Colon (tissue), 2 donors: ENCODE measurements around the gene RAB5B.
"Not testable (repeated sequence)": the region's sequence is repeated elsewhere in the genome, so short reads cannot be mapped to it uniquely, and the experiment has no call there.

Experiments used
- FAIRE-seq: peaks from 2 replicates; lab custom pipeline; 2012; peaks lifted over from hg19 to GRCh38; lab: Jason Lieb, UNC
- donor health status: control.
- donor health status: control.

Gene RAB5B

GRCh38 chr12:56020423-56021184, 46.7 kb downstream of the RAB5B start, which contains the start of gene IKZF4:
IKZF4 (plus strand) TSS chr12:56021043; CDS start chr12:56021494, 451 bp downstream.
- FAIRE-seq = no peak

GRCh38 chr12:56021889-56022497, 48.1 kb downstream of the RAB5B start:
- no peak for FAIRE-seq

DNA sequence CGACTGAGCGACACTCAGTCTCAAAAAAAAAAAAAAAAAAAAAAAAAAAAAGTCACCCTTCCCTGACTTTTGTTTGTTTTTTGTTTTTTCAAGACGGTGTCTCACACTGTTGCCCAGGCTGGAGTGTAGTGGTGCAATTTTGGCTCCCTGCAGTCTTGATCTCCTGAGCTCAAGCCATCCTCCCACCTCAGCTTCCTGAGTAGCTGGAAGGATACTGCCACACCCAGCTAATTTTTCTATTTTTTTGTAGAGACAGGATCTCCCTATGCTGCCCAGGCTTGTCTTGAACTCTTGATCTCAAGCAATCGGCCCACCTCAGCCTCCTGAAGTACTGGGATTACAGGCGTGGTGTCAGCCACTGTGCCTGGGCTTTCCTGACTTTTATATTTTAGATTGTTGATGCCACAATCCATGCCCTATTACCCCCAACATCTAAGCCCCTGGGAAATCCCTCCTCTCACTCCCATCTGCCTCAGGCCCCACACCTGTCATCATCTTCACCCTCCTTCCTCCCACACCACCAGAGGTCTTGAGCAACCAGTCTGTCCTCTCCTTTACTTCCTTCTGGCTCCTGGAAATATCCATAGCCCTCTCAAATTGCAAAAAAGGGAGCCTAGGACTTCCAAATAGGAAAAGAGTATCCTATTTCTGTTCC, 54.8 kb downstream of the RAB5B start:
- no peak for FAIRE-seq

- no peak for FAIRE-seq
Observed at GRCh38 chr12:56029166-56029519, 55.3 kb downstream of the RAB5B start.

- no peak for FAIRE-seq
Observed at GRCh38 chr12:56029666-56030293, 55.9 kb downstream of the RAB5B start.

- no peak for FAIRE-seq
Observed at GRCh38 chr12:56031987-56032386, 58.1 kb downstream of the RAB5B start.

DNA sequence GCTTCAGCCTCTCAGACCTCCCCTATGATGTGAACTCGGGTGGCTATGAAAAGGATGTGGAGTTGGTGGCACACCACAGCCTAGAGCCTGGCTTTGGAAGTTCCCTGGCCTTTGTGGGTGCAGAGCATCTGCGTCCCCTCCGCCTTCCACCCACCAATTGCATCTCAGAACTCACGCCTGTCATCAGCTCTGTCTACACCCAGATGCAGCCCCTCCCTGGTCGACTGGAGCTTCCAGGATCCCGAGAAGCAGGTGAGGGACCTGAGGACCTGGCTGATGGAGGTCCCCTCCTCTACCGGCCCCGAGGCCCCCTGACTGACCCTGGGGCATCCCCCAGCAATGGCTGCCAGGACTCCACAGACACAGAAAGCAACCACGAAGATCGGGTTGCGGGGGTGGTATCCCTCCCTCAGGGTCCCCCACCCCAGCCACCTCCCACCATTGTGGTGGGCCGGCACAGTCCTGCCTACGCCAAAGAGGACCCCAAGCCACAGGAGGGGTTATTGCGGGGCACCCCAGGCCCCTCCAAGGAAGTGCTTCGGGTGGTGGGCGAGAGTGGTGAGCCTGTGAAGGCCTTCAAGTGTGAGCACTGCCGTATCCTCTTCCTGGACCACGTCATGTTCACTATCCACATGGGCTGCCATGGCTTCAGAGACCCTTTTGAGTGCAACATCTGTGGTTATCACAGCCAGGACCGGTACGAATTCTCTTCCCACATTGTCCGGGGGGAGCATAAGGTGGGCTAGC, 60.9 kb downstream of the RAB5B start:
- FAIRE-seq = no peak

- no peak for FAIRE-seq
Observed at GRCh38 chr12:56037161-56037560, 63.3 kb downstream of the RAB5B start.

DNA sequence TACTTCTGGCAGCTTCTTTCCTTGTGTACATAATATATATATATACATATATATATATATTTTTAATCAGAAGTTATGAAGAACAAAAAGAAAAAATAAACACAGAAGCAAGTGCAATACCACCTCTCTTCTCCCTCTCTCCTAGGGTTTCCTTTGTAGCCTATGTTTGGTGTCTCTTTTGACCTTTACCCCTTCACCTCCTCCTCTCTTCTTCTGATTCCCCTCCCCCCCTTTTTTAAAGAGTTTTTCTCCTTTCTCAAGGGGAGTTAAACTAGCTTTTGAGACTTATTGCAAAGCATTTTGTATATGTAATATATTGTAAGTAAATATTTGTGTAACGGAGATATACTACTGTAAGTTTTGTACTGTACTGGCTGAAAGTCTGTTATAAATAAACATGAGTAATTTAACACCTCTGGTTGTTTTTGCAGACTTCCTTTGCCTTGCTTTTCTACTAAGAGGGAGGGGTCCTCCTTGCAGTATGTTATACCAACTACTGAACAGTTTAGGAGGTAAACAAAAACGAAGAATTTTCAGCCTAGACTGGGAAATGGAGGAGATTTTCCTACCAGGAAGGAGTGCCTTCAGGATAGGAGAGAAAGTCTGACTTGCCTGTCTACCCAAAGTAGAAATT, 64.3 kb downstream of the RAB5B start:
- FAIRE-seq = no peak

DNA sequence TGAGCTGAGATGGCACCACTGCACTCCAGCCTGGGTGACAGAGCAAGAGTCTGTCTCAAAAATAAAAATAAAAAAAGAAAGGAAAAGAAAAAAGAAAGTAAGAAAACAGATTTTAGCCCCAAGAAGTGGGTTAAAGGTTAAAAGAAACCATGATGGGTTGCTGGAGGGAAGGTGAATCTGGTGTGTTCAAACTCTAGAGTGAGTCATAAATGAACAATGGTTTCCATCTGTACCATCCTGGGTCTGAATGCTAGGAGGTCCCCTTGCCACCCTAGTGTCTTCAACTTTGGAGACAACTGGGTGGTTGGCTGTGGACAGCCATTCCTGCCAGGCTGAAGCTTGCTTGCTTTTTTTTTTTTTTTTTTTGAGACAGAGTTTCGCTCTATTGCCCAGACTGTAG, 66.3 kb downstream of the RAB5B start:
- no peak for FAIRE-seq

DNA sequence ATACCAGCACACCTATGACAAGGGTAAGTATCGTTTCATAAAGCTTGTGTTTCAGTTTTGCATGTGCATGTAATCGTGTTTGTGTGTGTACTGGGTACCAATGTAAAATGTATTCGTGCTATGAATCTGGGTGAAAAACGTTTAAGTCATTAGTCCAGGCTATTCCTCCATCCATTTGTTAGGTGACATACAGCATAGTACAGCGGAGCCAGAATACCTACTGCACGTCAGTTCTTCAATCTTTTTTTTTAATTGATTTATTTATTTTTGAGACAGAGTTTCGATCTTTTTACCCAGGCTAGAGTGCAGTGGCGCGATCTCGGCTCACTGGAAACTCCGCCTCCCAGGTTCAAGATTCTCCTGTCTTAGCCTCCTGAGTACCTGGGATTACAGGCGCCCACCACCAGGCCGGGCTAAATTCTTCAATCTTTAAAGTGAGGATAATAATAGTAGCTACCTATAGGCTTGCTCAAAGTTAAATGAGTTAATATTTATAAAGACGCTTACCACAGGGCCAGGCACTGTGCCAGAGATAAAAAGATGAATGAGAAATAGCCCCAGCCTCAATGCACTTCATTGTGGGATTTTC, 67.2 kb downstream of the RAB5B start:
- no peak for FAIRE-seq

DNA sequence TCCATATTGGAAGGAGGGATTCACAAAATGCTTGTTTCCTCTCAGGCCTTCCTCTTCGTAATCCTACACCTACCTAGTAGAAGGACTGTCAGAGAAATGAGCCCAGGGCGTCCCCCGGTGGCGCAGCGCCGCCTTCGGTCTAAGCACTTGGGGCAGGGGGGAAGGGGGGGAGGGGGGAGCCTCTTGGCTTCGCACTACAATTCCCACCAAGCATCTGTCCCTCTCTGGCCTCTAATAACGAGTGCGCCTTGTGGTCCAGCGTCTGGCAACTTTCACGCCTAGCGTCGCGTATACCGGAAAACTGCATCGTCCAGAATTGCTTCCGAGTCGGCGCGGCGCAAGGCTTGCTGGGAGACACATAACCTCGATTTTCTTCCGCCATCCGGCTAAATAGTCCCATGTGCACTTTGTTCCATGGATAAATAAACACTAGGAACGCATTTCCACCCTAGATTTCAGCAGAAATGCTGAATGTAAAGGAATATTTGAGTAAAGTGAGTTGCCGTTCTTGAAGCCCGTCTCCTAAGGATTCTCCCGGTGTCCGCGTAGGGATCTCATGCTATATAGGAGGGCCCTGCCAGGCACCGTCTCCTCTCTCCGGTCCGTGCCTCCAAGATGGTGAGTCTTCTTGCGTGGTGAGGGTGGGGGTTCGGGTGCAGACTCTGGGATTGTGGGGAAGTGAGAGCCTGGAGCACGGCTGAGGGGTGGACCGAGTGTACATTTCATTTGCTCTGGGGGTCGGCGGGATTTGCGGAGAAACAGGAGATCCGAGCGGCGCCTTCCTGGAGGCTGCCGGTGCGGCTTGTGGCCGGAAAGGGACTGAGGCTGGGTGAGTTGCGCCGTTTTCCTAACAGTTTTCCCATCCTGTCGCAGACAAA, 67.9 kb downstream of the RAB5B start, which contains the start of gene RPS26:
Gene RPS26, plus strand, starts transcription at position 367 of the 878 bp plus-strand sequence. Its CDS starts 249 bp downstream, at position 616.
- no peak for FAIRE-seq

DNA sequence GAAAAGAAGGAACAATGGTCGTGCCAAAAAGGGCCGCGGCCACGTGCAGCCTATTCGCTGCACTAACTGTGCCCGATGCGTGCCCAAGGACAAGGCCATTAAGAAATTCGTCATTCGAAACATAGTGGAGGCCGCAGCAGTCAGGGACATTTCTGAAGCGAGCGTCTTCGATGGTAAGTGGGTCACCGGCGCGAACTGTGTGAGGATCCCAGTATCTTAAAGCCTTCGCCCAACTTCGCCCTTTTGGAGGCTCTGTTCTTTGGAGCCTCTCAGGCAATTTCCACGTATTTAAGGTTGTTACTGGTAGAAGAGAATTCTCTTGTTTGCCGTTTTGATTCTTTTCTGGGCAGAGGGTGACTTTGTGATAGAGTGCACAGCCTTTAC, 68.5 kb downstream of the RAB5B start:
- not testable (repeated sequence) for FAIRE-seq

GRCh38 chr12:56042843-56043242, 69.0 kb downstream of the RAB5B start:
- no peak for FAIRE-seq
